NCI-H748 (cell line): ENCODE measurements around the gene GNAS.

ENCODE experiments used
- DNase-seq: peaks from one replicate; lab custom pipeline; 2025; ENCODE audit not compliant: unreplicated experiment; lab: John Stamatoyannopoulos, UW

Gene GNAS

GRCh38 chr20:58877976-58878360 lies 25.5 kb downstream of the GNAS start:
- no peak for DNase-seq

GRCh38 chr20:58878399-58878798 lies 25.9 kb downstream of the GNAS start:
- DNase-seq: no peak

GRCh38 chr20:58880441-58880840 lies 27.9 kb downstream of the GNAS start:
- DNase-seq: no peak

GRCh38 chr20:58880994-58881752 lies 28.7 kb downstream of the GNAS start:
- no peak for DNase-seq

DNA sequence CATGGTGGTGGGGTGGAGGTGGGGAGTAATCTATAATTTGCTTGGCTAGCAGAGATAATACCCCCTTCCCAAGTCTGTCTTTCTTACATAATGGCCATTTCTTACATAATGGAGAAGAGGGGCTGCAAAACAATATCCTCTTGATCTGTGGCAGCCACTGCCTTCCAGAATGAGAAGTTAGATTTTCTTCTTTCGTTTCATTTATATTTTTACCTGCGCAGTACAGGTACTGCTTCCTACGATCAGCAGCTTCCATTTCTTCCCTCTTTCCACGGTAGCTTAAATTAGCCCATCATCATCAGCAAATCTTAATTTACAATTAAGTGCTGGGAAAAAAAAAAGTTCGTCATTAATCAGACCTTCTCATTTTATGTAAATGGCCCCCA lies 30.2 kb downstream of the GNAS start:
- DNase-seq: no peak

DNA sequence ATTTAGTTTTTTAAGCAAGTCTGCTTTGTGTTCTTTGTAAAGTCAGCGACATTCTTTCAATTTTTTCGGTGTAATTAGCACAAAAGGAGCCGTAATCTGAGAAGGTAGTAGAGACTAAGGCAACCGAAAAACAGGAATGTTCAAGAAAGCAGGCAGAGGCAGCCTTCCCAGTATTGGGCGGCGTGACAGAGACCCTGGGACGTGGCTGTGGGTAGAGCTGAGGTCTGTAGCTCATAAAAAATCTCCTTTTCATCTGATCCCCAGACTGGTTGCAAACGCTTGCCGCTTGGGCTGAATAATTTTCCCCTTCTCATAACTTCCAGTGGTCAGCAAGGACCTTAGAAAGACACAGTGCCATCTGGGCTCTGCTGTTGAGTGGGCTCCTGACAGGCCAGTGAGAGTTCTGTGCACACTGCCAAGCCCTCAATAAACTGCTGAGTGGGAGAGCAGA lies 30.8 kb downstream of the GNAS start:
- no peak for DNase-seq

- DNase-seq: no peak
These were observed 32.5 kb downstream of the GNAS start for GRCh38 chr20:58884966-58885365.

- DNase-seq: no peak
These were observed 34.0 kb downstream of the GNAS start for GRCh38 chr20:58886546-58886945.

GRCh38 chr20:58888103-58888502 lies 35.6 kb downstream of the GNAS start:
- DNase-seq: no peak

- DNase-seq: peak; percentile 87
These were observed 36.2 kb downstream of the GNAS start for GRCh38 chr20:58888521-58889333.

DNA sequence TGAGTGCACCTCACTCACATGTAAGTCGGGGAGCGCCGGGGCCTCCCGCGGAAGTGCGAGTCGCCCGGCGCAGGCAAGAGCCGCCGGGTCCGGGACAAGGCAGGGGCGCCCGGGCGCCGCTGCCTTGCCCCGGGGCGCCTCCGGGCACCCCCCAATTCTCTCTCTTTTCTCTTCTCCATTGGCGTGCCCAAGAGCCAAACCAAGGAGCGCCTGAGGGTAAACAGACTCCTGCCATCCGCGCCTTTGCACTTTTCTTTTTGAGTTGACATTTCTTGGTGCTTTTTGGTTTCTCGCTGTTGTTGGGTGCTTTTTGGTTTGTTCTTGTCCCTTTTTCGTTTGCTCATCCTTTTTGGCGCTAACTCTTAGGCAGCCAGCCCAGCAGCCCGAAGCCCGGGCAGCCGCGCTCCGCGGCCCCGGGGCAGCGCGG lies 36.8 kb downstream of the GNAS start:
- DNase-seq: no peak

DNA sequence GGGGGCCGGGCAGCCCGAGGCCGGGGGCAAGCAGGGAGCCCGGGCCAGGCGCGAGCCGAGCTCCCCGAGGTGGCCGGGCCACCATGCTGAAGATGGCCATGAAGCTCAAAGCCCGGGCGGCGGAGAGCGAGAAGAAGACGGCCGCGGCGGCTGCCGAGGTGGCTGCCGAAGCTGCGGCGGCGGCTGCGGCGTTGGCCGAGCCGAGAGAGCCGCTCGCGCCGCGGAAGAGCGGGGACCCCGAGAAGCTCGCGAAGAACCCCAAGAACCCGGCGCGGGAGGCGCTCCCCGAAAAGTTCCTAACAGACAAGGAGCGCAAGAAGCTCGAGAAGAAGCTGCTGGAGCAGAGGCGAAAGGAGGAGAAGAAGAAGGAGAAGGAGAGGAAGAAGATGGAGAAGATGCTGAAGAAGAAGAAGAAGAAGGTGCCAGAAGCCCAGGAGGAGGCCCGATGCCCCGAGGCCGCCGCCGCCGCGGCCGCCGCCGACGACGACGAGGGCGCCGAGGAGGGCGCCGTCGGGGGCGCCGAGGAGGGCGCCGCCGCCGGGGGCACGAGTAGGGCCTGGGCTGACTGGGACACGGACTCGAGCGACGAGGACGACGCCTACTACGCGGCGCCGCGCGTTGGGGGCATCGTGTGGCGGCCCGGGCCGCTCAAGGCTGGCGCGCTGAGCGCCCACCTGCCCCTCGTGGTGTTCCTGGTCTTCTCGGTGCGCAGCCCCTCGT lies 37.4 kb downstream of the GNAS start:
- DNase-seq: peak; percentile 37

GRCh38 chr20:58890518-58891085 lies 38.1 kb downstream of the GNAS start:
- DNase-seq: peak; percentile 84

DNA sequence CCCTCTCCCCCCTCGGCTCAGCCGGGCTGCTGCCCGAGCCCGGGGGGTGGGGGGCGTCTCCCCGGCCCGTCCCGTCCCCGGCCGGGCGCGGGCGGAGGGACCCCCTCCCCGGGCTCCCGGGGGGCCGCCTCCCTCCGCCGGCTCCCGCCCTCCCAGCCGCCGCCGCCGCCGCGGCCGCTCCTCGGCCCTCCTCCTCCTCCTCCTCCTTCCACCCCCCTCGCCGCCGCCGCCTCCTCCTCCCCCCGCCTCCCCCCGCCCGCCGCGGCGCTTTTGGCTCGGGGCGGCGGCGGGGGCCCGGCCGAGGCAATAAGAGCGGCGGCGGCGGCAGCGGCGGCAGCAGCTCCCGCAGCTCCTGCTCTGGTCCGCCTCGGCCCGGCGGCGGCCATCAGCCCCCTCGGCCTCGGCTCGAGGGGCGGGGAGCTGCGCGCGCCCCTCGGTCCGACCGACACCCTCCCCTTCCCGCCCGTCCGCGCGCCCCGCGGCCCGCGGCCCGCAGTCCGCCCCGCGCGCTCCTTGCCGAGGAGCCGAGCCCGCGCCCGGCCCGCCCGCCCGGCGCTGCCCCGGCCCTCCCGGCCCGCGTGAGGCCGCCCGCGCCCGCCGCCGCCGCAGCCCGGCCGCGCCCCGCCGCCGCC lies 38.7 kb downstream of the GNAS start:
- DNase-seq: peak; percentile 83

DNA sequence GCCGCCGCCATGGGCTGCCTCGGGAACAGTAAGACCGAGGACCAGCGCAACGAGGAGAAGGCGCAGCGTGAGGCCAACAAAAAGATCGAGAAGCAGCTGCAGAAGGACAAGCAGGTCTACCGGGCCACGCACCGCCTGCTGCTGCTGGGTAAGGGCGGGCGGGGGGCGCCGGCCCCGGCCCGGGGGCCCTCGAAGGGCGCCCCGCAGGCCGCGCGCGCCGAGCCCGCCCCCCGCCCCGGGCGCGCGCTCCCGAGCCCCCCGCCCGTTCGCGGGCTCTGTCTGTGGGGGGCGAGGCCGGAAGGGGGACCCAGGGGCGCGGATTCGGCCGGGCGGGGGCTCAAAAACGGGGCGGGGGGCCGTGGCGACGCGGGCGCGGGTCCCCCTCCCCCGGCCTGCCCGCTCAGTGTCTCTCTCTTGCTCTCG lies 39.2 kb downstream of the GNAS start:
- peak; percentile 67 for DNase-seq

- DNase-seq: peak; percentile 63
These were observed 39.8 kb downstream of the GNAS start for GRCh38 chr20:58892141-58892931.

- DNase-seq: no peak
These were observed 40.4 kb downstream of the GNAS start for GRCh38 chr20:58892932-58893224.

DNA sequence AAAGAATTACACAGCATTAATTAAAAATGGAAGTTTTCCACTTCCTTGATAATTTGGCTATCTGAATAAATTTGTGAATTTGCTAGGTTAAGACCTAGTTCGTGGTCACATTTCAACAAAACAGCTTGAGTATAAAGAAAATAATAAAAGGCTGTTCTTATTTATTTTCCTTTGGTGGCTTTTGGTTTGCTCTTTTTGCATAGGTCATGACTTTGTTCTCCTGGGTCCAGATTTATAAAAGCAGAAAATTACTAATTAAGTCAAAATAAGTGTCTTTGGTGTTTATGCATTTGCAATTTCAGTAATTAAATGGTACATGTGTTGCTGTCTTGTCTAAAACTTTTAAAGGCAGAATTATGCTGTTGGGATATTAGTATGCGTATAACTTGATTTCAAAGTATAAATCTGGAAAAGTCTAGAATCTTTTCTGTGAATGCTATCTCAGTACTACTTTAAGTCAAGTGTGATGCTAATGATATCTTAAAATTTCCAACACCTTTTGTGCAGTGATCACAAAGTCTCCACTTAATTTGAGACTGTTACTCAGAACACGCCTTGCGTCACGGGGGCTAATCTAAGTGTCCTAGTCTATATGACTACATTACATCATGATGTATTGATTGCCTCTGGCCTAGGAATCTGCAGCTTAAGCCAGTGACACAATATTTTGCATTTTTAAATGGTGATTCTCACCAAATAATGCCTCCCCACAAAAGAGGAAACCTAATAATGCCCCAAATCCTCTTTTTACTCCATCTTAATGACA lies 41.0 kb downstream of the GNAS start:
- peak; percentile 3 for DNase-seq

- no peak for DNase-seq
These were observed 42.3 kb downstream of the GNAS start for GRCh38 chr20:58894652-58895447.
